Neuron (in vitro differentiated cells): Measurements from ENCODE around the gene SLC25A26.

Source experiments
- H2AFZ ChIP-seq: one replicate; pipeline ENCODE4 v1.6.1; 2013; ENCODE audit warnings: low read depth, mild to moderate bottlenecking, inconsistent platforms, low read length, moderate library complexity
- H3K27me3 ChIP-seq: one replicate; pipeline ENCODE4 v1.6.1; 2013; ENCODE audit warnings: low read length; ENCODE audit not compliant: insufficient read depth
- H3K36me3 ChIP-seq: one replicate; pipeline ENCODE4 v1.6.1; 2013; ENCODE audit warnings: low read length; ENCODE audit not compliant: insufficient read depth
- H3K4me1 ChIP-seq: one replicate; pipeline ENCODE4 v1.6.1; 2013; ENCODE audit warnings: low read length; ENCODE audit not compliant: insufficient read depth
- H3K4me3 ChIP-seq: 2 replicates; pipeline ENCODE4 v1.5.1; 2013; ENCODE audit warnings: mild to moderate bottlenecking, low read length, moderate library complexity
- H3K9me3 ChIP-seq: one replicate; pipeline ENCODE4 v1.6.1; 2013; ENCODE audit warnings: low read length

Gene SLC25A26

GRCh38 chr3:66393333-66394005 lies 172.7 kb downstream of the SLC25A26 start:
- Histone ChIP-seq H3K36me3 (peaks cover 70% of the 10 kb centered on the region), H2AFZ (no peak overlapping the region), H3K9me3 (no peaks in the 10 kb centered on the region), H3K27me3 (no peaks in the 10 kb centered on the region), H3K4me3 (no peak overlapping the region), H3K4me1 (no peaks in the 10 kb centered on the region)

- Histone ChIP-seq H3K4me3 (no peak overlapping the region), H3K9me3 (no peaks in the 10 kb centered on the region), H3K36me3 (peaks cover 70% of the 10 kb centered on the region), H3K4me1 (no peaks in the 10 kb centered on the region), H2AFZ (no peak overlapping the region), H3K27me3 (no peaks in the 10 kb centered on the region)
Observed at GRCh38 chr3:66394019-66394752, 173.4 kb downstream of the SLC25A26 start.

DNA sequence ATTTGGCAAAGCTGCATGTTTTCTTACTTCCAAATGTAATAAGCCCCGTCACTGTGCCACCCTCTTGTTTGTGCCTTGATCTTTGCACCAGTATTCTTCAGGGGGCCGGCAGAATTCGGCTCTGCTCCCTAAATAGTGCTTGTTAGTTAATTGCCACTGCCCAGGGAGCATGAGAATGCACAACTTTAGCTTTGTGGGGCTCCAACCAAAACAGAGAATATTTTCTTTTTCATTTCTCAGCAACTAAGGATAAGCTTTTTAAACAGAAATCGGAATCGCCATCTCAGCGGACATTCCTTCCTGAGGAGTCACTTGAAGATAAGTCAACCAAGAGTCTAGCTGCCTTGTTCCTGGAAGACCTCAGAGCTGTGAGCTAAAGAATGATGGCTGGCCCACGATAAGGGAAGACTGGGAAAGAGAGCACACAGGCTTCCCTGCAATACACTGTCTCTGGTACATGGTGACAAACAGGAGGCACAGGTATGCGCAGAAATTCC lies 174.0 kb downstream of the SLC25A26 start:
- peaks cover 70% of the 10 kb centered on the region for H3K36me3 ChIP-seq
- H2AFZ ChIP-seq: no peak overlapping the region
- no peak overlapping the region for H3K4me3 ChIP-seq
- H3K9me3 ChIP-seq: no peaks in the 10 kb centered on the region
- no peaks in the 10 kb centered on the region for H3K27me3 ChIP-seq
- H3K4me1 ChIP-seq: peaks cover under 1% of the 10 kb centered on the region

DNA sequence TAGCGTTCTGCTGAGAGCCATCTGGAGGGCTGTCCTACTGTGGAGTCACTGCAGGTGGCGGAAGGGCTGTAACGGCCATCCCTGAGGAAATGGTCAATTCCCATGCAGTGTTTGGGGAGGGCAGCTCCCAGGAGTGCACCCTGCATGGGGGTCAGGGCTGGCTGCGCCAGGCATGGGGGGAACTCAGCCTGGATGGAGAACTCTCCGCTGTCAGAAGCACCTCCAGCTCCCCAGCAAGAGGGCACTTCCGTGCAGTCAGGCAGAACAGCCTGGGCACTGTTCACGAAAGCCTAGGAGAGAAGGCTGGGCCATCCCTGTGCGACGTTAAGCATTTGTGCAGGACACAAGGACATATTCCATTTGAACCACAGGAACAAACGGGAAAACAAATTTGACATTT lies 174.8 kb downstream of the SLC25A26 start:
- H3K9me3 ChIP-seq: no peaks in the 10 kb centered on the region
- H3K27me3 ChIP-seq: no peaks in the 10 kb centered on the region
- H3K4me3 ChIP-seq: no peak overlapping the region
- H3K4me1 ChIP-seq: peaks cover 8% of the 10 kb centered on the region
- H2AFZ ChIP-seq: no peak overlapping the region
- peaks cover 70% of the 10 kb centered on the region for H3K36me3 ChIP-seq

- H3K36me3 ChIP-seq: peaks cover 70% of the 10 kb centered on the region
- no peak overlapping the region for H2AFZ ChIP-seq
- no peaks in the 10 kb centered on the region for H3K27me3 ChIP-seq
- no peaks in the 10 kb centered on the region for H3K9me3 ChIP-seq
- H3K4me3 ChIP-seq: no peak overlapping the region
- peaks cover 14% of the 10 kb centered on the region for H3K4me1 ChIP-seq
Observed at GRCh38 chr3:66396161-66396760, 175.5 kb downstream of the SLC25A26 start.

GRCh38 chr3:66396888-66397287 lies 176.1 kb downstream of the SLC25A26 start:
- no peaks in the 10 kb centered on the region for H3K27me3 ChIP-seq
- no peak overlapping the region for H3K4me3 ChIP-seq
- H3K4me1 ChIP-seq: peaks cover 20% of the 10 kb centered on the region
- peaks cover 68% of the 10 kb centered on the region for H3K36me3 ChIP-seq
- H3K9me3 ChIP-seq: no peaks in the 10 kb centered on the region
- H2AFZ ChIP-seq: no peak overlapping the region

DNA sequence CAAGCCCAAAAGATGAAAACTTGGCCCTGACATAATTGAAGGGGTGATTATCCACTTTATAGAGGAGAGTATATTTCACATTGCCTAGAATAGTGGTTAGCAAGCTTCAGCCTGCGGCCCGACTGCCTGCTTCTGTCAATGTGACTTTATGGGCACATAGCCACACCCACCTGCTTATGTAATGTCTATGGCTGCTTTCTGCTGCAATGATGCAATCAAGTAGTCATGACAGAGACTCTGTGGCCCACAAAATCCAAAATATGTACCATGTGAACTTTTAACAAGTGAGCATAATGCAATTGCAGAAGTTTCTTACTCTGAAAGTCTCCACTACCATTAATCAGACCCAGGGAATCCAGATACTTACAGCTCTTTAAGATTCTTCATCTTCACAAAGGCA lies 176.9 kb downstream of the SLC25A26 start:
- no peak overlapping the region for H3K4me3 ChIP-seq
- H3K4me1 ChIP-seq: peaks cover 29% of the 10 kb centered on the region
- H3K27me3 ChIP-seq: no peaks in the 10 kb centered on the region
- no peak overlapping the region for H2AFZ ChIP-seq
- H3K9me3 ChIP-seq: no peaks in the 10 kb centered on the region
- H3K36me3 ChIP-seq: peaks cover 64% of the 10 kb centered on the region

- peaks cover 60% of the 10 kb centered on the region for H3K36me3 ChIP-seq
- H3K4me1 ChIP-seq: peaks cover 32% of the 10 kb centered on the region
- H3K4me3 ChIP-seq: no peak overlapping the region
- H3K9me3 ChIP-seq: no peaks in the 10 kb centered on the region
- no peaks in the 10 kb centered on the region for H3K27me3 ChIP-seq
- H2AFZ ChIP-seq: no peak overlapping the region
Observed at GRCh38 chr3:66398228-66399025, 177.6 kb downstream of the SLC25A26 start.

DNA sequence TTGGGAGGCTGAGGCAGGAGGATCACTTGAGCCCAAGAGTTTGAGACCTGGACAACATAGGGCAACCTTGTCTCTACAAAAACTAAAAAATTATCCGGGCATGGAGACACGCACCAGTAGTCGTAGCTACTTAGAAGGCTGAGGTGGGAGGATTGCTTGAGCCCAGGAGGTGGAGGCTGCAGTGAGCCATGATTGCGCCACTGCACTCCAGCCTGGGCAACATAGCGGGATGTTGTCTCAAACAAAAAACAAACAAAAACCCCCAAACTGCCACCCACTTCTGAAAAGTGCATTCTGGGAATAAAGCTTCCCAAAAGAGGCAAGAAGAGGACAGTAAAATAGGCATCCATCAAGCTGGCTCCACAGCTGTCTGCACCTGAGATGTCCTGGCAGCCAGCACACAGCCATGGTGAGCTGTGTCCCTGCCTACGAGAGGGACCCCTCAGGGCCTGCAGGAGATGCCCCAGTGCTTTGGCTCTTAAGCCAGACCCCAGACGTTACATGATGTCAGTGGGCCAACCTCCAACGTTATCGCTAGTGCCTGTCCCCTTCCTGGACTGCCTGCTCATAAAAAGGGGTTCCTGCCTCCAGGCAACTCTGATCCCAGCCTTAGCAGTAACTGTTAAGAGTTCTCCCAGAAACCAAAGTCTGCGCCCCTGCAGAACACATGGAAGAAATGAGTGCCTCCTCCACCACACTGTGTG lies 178.9 kb downstream of the SLC25A26 start:
- Histone ChIP-seq H3K9me3 (no peaks in the 10 kb centered on the region), H3K4me3 (no peak overlapping the region), H3K4me1 (peaks cover 32% of the 10 kb centered on the region), H3K36me3 (peaks cover 60% of the 10 kb centered on the region), H3K27me3 (no peaks in the 10 kb centered on the region), H2AFZ (no peak overlapping the region)

DNA sequence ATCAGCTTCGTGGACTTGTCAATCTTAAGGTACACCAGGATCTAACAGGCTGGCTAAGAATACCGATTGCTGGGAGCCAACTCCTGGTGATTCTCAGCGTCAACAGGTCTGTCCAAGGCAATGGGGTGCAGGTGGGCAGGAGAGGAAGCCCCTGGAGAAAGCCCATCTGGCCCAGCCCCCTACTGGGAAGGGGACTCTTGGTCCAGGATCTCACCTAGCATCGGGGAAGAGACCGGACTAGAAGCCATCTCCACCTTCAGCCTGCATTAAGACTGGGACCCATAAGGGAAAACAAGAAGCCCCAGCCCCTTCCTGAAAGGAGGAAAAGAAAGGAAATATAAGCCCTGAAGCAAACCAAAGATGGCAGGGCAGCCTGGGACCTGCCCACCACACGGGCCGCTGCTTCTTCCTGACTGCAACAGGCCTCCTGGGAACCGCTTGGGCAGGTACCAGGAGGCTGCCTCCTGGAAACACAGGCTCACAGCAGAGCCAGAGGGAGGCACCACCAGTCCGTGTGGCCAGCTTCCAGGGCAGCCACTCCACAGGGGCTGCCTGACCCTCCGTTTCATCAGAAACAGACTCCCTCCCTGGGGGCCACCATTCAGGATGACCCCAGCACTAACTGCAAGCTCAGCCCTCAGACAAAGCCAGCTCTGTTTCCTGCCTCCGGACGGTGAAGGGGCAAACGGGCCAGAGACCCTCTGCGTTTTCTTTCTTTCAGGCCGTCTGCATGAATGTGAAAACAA lies 179.8 kb downstream of the SLC25A26 start:
- no peak overlapping the region for H2AFZ ChIP-seq
- no peaks in the 10 kb centered on the region for H3K9me3 ChIP-seq
- H3K4me1 ChIP-seq: peaks cover 32% of the 10 kb centered on the region
- no peaks in the 10 kb centered on the region for H3K27me3 ChIP-seq
- no peak overlapping the region for H3K4me3 ChIP-seq
- H3K36me3 ChIP-seq: peaks cover 59% of the 10 kb centered on the region

- Histone ChIP-seq H3K9me3 (no peaks in the 10 kb centered on the region), H2AFZ (no peak overlapping the region), H3K36me3 (peaks cover 59% of the 10 kb centered on the region), H3K4me3 (no peak overlapping the region), H3K27me3 (no peaks in the 10 kb centered on the region), H3K4me1 (peaks cover 34% of the 10 kb centered on the region)
Observed at GRCh38 chr3:66401157-66401550, 180.4 kb downstream of the SLC25A26 start.
